Stimulated activated CD4-positive, alpha-beta T cell treated with anti-CD3 and anti-CD28 coated beads, Interleukin-4, amount 100 ng/mL, for 48 hours (primary cell): ENCODE results near the gene MSL1.

ENCODE experiments used
- DNase-seq, 2 donors: peaks; one replicate each; pipeline ENCODE4 v3.0.0-alpha.2; 2020; ENCODE audit warnings: low read depth in 2 of 2

The MSL1 gene, protein sequence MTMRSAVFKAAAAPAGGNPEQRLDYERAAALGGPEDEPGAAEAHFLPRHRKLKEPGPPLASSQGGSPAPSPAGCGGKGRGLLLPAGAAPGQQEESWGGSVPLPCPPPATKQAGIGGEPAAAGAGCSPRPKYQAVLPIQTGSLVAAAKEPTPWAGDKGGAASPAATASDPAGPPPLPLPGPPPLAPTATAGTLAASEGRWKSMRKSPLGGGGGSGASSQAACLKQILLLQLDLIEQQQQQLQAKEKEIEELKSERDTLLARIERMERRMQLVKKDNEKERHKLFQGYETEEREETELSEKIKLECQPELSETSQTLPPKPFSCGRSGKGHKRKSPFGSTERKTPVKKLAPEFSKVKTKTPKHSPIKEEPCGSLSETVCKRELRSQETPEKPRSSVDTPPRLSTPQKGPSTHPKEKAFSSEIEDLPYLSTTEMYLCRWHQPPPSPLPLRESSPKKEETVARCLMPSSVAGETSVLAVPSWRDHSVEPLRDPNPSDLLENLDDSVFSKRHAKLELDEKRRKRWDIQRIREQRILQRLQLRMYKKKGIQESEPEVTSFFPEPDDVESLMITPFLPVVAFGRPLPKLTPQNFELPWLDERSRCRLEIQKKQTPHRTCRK

DNA sequence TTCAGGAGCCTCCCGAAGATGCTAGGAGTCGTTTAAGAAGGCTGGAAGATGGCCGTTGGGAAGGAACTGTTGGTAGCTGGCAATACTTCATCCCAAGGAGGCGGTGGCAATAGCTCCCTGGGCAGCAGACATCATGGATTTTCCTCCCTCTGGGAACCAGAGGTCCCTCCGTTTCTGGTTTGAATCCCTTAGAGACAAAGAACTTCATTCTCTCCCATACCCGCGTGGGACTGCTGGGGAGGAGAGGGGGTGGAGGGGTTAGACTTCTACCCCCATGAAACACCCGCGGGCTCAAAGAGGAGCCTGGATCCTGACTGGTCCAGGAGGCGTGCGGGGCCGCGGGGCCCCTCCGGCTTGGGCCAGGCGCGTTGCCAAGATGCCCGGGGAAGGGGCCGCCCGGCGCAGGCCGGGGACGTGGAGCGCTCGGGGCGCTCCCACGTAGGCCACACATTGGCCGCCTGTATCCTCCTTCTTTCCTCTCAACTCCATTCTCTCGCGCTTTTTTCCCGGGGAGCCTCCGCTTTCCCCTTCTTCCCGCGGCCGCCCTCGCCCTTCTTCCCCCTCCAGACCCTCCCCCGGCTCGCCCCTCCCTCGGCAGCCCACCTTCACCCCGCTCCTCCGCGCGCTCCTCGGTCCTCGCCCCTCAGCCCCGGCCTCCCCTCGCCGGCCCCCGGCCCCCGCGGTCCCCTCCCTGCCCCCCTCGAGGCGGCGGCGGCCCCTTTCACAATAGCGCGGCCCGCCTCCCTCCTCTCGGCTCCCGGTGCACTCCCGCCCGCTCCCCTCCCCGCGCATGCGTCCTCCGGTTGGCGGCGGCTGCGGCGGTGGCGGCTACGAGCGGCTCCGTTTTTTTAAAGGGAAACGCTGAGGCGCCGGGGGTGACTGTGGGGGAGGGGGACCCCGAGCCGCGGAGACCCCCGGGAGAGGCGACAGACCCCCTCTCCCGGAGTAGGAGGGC is at the start of gene MSL1:
TSS of gene MSL1 (plus strand) at position 791 of the 955 bp plus-strand sequence. CDS start 642 bp downstream, outside the sequence.
- DNase-seq, result peak; percentile 75 to 83

DNA sequence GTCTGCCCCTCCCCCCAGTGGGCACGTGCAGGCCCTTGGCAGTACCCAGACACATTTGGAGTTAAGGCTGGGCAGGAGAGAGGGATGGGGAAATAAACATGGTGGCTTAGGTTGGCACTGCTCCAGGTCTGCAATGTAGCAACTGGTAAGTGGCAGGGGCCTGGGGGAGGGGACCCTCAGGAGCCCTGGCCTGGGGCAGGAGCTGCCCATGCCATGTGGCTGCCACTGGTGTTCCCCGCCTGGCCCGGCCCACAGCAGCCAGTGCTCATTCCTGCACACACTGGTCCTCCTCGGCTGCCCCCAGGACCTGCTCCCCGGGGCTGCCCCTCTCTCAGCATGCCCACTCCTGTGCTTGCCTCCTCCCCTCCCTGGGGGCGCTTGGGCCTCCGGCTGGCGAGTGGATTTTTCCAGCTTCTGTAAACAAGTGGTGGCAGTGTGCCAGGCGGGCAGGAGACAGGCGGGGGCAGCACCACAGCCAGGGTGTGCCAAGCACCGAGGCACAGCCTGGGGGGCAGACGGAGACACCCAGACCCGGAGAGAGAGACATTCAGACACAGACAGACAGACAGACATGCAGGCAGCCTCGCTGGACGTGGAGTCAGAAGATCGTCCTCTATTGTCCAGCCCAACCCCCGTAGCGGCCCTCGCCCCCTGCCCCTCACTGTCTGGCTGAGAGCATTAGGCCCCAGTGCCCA is 49.6 kb upstream of the MSL1 start:
- no peak for DNase-seq

DNA sequence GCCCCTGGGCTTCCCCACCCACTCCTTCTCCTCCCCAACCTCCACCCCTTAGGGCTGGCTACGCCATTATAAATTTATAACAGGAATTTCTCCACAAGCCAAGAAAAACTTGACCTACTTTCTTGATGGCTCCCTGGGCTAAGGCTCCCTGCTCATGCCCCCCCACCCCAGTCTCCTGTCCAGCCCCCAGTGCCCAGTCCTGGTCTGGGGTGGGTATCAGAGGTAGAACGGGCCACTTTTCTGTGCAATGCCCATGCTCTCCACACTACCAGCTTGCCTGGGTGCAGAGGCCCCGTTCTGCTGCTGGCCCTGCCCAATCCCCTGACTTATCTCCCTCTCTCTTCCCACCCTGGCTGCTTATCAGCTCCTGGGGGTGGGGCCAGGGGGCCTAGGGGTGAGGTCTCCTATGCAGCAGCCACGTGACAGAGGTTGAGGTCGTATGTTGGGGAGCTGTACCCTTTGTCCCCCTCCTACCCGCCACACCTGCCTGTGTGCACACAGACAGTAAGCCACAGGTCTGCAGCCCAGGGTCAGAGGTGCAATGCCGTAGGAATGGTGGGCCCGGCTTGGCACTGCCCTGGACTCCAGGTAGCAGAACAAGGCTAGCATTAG is 48.9 kb upstream of the MSL1 start:
- DNase-seq, result no peak

DNA sequence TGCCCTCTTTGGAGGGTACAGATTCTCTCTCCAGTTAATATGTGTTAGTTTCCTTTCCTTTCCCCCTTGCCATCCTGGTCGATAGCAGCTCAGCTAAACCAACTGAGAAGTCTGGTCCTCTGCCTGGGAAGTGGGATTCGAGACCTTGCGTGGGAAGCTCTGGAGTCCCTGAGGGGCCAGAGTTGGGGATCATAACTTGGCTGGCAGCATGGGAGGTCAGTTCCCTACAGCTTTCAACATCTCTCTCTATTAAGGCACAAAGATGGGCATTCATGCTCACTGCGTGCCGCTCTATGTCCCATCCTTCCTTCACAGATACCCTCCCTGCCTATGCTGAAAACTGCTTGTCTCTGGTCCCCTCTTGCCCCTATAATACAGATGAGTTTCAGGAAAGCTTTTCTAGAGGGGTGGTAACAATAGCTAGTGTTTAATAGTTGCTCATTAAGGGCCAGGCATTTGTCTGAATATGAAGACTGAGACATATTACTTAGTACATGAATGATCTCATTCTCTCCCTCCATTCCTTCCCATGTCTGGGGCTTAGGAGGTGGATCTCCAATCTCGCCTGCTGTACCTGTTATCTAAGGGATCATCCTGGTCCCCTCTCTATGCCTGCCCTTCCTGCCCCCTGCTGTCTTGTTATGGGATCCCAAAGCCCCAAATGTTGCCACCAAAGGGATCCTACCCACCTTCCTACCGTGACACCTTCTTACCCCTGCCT is 48.2 kb upstream of the MSL1 start:
- DNase-seq, result no peak

DNA sequence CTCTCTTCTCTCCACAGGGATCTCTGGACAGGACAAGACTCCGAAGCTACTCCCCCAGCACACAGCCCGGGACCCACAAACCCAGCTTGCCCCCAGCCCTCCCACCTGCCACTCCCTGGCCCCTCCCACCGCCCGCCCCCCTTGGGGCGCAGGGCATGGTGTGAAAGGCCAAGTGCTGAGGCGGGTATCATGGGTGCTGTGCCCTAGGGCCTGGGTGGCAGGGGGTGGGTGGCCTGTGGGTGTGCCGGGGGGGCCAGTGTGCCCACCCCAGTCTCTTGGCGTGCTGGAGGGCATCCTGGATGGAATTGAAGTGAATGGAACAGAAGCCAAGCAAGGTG is 47.6 kb upstream of the MSL1 start:
- DNase-seq, result no peak

DNA sequence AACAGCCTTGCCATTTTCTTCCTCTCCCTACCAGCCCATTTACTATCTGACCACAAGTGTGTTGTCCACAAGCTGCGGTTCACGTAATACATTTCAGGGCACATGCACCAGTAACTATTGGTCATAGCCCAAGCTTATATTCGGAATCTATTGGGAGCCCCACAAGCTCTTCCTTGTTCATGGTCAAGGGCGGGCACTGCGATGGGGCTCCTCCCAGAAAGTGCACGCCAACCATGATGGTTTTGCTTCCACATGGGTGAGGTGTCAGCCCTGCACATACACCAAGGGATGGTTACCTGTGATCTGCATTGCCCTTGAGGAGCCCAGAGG is 46.9 kb upstream of the MSL1 start:
- DNase-seq, result no peak

DNA sequence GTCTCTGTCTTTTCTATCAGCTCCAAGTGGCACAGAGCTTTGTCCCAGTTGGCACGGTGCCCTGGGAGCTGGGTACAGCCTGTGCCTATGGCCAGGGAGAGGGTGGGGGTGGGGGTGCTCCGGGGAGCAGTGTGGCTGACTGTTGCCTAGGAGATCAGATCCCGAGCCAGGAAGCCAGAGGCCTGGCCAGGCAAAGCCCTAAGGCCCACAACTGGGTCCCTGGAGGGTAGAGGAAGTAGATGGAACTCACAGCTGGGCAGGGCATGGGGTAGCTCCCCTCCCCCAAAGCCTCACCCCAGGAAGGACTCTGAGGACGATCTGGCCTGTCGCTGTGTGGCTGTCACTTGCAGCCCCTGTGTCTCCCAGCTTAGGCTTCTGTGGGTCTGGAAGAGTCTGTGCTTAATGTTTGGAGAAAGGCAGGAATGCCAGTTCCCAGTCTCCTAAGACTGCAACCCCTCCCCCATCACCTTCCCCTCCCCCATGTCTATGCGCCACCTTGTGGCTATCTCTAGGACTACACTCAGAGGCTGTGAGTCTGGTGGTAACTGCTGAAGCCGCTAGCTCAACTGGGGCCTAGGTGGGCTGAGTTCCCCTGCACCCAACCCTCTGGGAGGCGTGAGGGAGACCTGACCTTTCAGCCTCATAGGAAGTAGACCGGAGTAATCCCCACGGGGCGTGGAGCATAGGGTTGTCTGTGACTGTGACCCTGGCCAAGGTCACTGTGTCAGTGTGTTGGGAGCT is 46.4 kb upstream of the MSL1 start:
- DNase-seq, result peak; percentile 53 to 65

DNA sequence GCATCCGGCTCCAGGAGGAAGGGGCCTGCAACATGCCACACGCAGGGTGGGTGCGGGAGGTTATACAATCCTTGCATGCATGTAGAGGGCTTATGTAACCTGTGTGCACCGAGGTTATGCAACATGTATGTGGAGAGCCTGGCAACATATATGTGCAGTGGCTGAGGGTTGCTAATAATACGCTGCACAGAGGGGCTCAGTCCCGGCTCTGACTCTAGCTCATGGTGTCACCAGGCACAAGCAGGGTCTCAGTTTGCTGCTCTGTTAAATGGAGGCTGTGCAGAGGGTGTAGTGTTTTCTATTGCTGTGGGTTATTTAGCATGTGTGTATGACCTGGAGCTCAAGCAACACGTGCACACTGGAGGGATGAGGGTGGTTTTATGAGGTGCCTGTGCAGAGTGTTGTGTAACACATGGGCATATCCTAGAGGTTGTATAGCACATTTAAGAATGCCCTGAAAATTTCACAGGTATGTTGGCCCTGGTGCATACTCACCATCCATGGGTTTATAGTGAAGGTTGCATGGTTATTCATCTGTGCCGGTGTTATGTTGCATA is 45.8 kb upstream of the MSL1 start:
- DNase-seq, result no peak

DNA sequence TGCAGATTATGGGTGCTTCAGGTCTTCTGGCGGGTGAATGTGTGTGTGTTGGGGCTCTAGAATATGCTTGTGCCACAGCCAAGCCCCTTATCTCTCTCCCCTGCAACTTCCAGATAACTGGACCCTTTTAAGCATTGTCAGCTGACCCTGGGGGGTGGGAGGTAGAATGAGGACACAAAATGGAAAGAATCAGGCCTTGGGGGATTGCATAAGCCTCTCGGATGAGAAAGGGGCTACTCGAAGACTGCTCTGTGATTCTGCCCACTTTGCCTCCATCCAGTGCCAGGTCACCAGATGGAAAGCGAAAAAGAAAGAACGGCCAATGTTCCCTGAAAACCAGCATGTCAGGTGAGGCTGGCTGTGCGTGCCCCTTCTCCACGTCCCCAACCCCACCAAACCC is 45.2 kb upstream of the MSL1 start:
- DNase-seq, result no peak

DNA sequence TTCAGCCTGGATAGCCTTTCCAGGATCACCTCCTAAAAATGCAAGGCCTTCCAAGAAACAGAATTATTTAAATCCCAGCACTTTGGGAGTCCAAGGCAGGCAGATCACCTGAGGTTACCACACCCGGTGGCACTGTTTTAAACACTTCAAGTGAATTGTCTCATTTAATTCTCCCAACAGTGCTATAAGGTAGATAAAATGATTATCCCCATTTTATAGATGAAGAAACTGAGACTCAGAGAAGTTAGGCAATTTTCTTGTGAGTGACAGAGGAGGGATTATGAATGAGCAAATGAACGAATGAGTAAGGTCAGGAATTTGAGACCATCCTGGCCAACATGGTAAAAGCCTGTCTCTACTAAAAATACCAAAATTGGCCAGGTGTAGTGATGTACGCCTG is 42.2 kb upstream of the MSL1 start:
- no peak for DNase-seq

DNA sequence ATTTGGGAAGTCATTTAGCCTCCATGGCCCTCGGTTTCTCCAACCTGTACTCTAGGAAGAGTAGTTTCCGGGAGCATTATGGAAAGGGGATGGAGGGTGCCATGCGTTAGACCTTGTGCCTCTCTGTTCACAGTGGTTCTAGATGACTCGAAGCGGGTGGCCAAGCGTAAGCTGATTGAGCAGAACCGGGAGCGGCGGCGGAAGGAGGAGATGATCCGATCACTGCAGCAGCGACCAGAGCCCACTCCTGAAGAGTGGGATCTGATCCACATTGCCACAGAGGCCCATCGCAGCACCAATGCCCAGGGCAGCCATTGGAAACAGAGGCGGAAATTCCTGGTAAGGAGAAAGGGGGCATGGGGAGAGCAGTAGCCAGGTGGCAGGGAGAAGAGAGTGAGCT is 37.3 kb upstream of the MSL1 start:
- DNase-seq, result no peak

DNA sequence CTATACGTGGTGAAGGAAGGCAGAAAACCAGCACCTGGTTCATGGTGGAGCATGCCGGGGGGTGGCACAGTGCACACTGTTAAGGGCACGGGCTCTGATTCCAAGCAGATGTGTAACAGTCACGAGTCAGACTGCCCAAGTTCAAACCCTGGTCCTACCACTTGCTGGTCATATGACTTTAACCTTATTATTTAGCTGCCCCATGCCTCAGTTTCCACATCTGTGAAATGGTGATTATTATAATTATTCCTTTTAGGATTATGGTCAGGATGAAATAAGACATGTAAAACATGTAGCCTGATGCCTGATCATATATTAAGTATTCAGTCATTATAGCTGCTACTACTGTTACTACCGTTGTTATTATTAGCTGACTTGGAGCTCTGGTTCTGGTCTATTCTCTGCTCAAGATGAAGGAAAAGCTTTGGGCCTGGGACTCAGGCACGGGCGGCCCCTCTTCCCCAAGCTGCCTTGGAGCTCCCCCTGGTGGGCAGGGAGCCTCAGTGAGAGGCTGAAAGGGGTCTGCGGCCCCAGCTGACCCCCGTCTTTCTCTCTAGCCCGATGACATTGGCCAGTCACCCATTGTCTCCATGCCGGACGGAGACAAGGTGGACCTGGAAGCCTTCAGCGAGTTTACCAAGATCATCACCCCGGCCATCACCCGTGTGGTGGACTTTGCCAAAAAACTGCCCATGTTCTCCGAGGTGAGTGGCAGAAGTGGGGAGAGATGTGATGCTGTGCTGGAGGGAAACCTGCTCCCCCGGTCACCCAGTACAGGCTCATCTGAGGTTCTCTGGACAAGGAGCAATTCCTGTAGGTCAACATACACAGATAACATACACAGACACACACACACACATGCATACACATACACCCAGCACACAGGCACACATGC is 35.4 kb upstream of the MSL1 start:
- DNase-seq, result peak; percentile 58

DNA sequence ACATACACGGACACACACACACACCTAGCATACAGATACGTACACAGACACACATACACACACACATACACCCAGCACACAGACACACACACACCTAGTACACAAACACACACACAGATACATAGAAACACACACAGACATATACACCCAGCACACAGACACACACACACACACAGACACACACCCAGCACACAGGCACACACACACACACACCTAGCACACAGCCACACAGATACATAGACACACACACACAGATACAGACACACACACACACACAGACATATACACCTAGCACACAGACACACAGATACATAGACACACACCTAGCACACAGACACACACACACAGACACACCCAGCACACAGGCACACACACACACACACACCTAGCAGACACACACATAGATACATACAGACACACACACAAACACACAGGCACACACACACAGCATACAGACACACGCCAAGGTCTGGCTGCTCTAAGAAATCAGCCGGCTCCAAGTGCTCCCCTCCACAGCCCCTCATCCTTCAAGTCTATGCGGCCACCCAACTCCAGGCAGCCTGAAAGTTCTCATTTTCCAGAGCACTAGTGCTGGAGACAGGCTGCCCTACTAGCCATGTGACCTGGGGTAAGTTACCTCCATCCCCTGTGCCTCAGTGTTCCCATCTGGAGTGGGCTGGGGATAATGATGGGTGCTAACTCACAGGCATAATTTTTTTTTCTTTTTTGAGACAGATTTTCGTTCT is 34.5 kb upstream of the MSL1 start:
- DNase-seq, result no peak

DNA sequence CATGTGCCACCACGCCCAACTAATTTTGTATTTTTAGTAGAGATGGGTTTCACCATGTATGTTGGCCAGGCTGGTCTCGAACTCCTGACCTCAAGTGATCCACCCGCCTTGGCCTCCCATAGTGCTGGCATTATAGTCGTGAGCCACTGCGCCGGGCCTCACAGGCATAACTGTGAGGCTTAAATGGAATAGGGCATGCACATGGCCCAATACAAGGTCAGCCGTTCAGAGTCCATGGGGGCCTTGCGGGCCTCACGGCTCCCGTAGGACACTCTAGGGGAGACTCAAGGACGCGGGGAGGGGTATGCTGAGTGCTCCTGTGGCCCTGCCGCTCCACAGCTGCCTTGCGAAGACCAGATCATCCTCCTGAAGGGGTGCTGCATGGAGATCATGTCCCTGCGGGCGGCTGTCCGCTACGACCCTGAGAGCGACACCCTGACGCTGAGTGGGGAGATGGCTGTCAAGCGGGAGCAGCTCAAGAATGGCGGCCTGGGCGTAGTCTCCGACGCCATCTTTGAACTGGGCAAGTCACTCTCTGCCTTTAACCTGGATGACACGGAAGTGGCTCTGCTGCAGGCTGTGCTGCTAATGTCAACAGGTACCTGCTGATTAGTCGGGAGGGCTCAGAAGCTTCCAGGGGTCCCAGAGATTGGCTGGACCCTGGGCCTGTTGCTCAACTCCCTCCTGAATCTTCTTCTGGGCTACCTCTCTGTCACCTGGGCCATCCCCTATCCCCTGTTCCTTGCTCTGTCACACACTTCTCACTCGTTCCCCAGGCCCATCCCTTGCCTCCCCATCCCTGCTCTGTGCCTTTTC is 33.7 kb upstream of the MSL1 start:
- DNase-seq, result no peak

DNA sequence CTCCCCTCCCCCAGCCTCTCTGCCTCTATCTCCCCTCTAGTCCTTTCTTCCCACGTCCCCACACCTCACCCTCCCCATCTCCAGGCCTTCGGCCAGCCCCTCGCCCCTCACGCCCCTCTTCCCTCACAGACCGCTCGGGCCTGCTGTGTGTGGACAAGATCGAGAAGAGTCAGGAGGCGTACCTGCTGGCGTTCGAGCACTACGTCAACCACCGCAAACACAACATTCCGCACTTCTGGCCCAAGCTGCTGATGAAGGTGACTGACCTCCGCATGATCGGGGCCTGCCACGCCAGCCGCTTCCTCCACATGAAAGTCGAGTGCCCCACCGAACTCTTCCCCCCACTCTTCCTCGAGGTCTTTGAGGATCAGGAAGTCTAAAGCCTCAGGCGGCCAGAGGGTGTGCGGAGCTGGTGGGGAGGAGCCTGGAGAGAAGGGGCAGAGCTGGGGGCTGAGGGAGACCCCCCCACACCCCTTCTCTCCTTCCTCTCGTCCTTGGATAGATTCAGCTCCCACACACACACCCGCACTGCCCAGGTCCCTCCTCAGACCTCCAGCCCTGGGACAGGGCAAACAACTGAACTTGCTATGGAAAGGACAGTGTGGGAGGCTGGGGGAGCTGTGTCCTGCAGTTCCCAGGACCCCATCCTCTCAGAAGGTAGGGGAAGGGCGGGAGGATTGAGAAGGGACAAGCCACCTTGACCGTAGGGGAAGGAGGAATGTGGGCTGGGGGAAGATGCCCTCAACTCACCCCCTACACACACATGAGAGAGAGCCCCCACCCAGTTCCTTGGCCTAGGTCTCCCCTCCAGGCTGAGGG is 32.5 kb upstream of the MSL1 start:
- DNase-seq, result no peak
